Liver (tissue), 9 donors: ENCODE results near the gene SRSF12. TPM values are rescaled to one million over a fixed set of nuclear protein-coding genes. Genes with fewer than 3 reads are reported as not detected.

ENCODE experiments used
- DNase-seq: peaks from one replicate; pipeline ENCODE4 v3.0.0-alpha.2; 2017; ENCODE audit warnings: low spot score
- H3K27ac ChIP-seq, 2 donors: one replicate each; pipeline ENCODE4 v1.7.0; 2013; ENCODE audit warnings: inconsistent platforms in 2 of 2, low read length in 2 of 2, control low read depth in 1 of 2, low read depth in 1 of 2, mild to moderate bottlenecking in 1 of 2
- H3K27me3 ChIP-seq, 4 donors: one replicate each; pipeline versions ENCODE4 v1.6.1 to v1.7.0; 2013; ENCODE audit warnings: low read length in 3 of 4, inconsistent platforms in 1 of 4, mild to moderate bottlenecking in 1 of 4, moderate library complexity in 1 of 4; ENCODE audit not compliant: control insufficient read depth in 4 of 4, insufficient read depth in 4 of 4
- H3K36me3 ChIP-seq, 4 donors: one replicate each; pipeline versions ENCODE4 v1.6.1 to v1.7.0; 2013; ENCODE audit warnings: low read length in 3 of 4, mild to moderate bottlenecking in 3 of 4, low read depth in 1 of 4, moderate library complexity in 1 of 4; ENCODE audit not compliant: control insufficient read depth in 4 of 4, insufficient read depth in 3 of 4
- H3K4me1 ChIP-seq, 4 donors: one replicate each; pipeline versions ENCODE4 v1.6.1 to v1.7.0; 2013; ENCODE audit warnings: low read length in 3 of 4, mild to moderate bottlenecking in 3 of 4, moderate library complexity in 1 of 4; ENCODE audit not compliant: control insufficient read depth in 4 of 4, insufficient read depth in 4 of 4
- H3K4me3 ChIP-seq, 3 donors: one replicate each; pipeline versions ENCODE4 v1.6.1 to v1.7.0; 2013; ENCODE audit warnings: low read length in 3 of 3, control low read depth in 1 of 3, low read depth in 1 of 3, mild to moderate bottlenecking in 1 of 3
- H3K9ac ChIP-seq, 2 donors: one replicate each; pipeline ENCODE4 v1.7.0; 2013; ENCODE audit warnings: low read length in 2 of 2, mild to moderate bottlenecking in 2 of 2, moderate library complexity in 2 of 2, control low read depth in 1 of 2, low read depth in 1 of 2
- H3K9me3 ChIP-seq, 4 donors: one replicate each; pipeline versions ENCODE4 v1.6.1 to v1.7.0; 2013; ENCODE audit warnings: low read length in 3 of 4; ENCODE audit not compliant: control insufficient read depth in 4 of 4
- ATF3 ChIP-seq: IDR thresholded peaks from 2 replicates; pipeline ENCODE4 v1.6.1; 2016; ENCODE audit warnings: antibody characterized with exemption
- EGR1 ChIP-seq, 2 donors: IDR thresholded peaks; 2 replicates each; pipeline ENCODE4 v1.6.1; 2016 to 2018; ENCODE audit warnings: antibody characterized with exemption in 2 of 2, low read depth in 2 of 2
- FOXA1 ChIP-seq: IDR thresholded peaks from 2 replicates; pipeline ENCODE4 v1.6.1; 2016; ENCODE audit warnings: antibody characterized with exemption
- FOXA2 ChIP-seq: IDR thresholded peaks from 2 replicates; pipeline ENCODE4 v1.6.1; 2016; ENCODE audit warnings: antibody characterized with exemption
- GABPA ChIP-seq, 2 donors: IDR thresholded peaks in 1 of 2; conservative IDR thresholded peaks in 1 of 2; 2 replicates each; pipeline ENCODE4 v1.6.1; 2016; ENCODE audit warnings: antibody characterized with exemption in 2 of 2, mild to moderate bottlenecking in 1 of 2, moderate library complexity in 1 of 2
- HNF4A ChIP-seq, 2 donors: conservative IDR thresholded peaks; 2 replicates each; pipeline ENCODE4 v1.6.1; 2016; ENCODE audit warnings: antibody characterized with exemption in 2 of 2, mild to moderate bottlenecking in 2 of 2
- HNF4G ChIP-seq: IDR thresholded peaks from 2 replicates; pipeline ENCODE4 v1.6.1; 2016; ENCODE audit warnings: antibody characterized with exemption
- JUND ChIP-seq, 2 donors: IDR thresholded peaks; 2 replicates each; pipeline ENCODE4 v1.6.1; 2016; ENCODE audit warnings: antibody characterized with exemption in 2 of 2
- MAX ChIP-seq: IDR thresholded peaks from 2 replicates; pipeline ENCODE4 v1.6.1; 2016; ENCODE audit warnings: antibody characterized with exemption
- NR2F2 ChIP-seq: IDR thresholded peaks from 2 replicates; pipeline ENCODE4 v1.6.1; 2016; ENCODE audit warnings: antibody characterized with exemption
- RAD21 ChIP-seq, 2 donors: IDR thresholded peaks; 2 replicates each; pipeline ENCODE4 v1.6.1; 2016; ENCODE audit warnings: antibody characterized with exemption in 2 of 2, mild to moderate bottlenecking in 2 of 2
- RXRA ChIP-seq, 2 donors: IDR thresholded peaks; 2 replicates each; pipeline ENCODE4 v1.6.1; 2017 to 2018; ENCODE audit warnings: antibody characterized with exemption in 2 of 2, mild to moderate bottlenecking in 1 of 2
- SP1 ChIP-seq: IDR thresholded peaks from 2 replicates; pipeline ENCODE4 v1.6.1; 2018; ENCODE audit warnings: antibody characterized with exemption, mild to moderate bottlenecking
- TAF1 ChIP-seq: conservative IDR thresholded peaks from 2 replicates; pipeline ENCODE4 v1.6.1; 2016; ENCODE audit warnings: antibody characterized with exemption, mild to moderate bottlenecking
- YY1 ChIP-seq: IDR thresholded peaks from 2 replicates; pipeline ENCODE4 v1.6.1; 2016; ENCODE audit warnings: antibody characterized with exemption, mild to moderate bottlenecking
- WGBS: extraction: QIAGEN DNeasy Blood & Tissue Kit; methylation state at CpG from one replicate; pipeline ENCODE4 v1.1.7; 2013; 5-methylcytosine and 5-hydroxymethylcytosine counted together
- polyA plus RNA-seq, 2 donors: library from polyadenylated mRNA; stranded (reverse) in 1 of 2; unstranded in 1 of 2; fragments of 200-250 nt in 1 of 2; fragments of >200 nt in 1 of 2; fragmentation: Nextera tagmentation in 1 of 2; extraction: Ambion mirVana in 1 of 2; gene quantifications; one replicate each; pipeline versions ENCODE4 v1.2.1 to v1.2.3, GENCODE V29; 2013 to 2015
- total RNA-seq, 2 donors: library from RNA; depleted of rRNA; stranded (reverse); fragments of >200 nt; gene quantifications; one replicate each; pipeline ENCODE4 v1.2.3, GENCODE V29; 2014
- TF ChIP-seq, protein P1 (sequence below): IDR thresholded peaks from 2 replicates; pipeline ENCODE4 v1.6.1; 2016; ENCODE audit warnings: antibody characterized with exemption, mild to moderate bottlenecking
- TF ChIP-seq, protein P2 (sequence below): fragments of 150-350 bp; IDR thresholded peaks from 2 replicates; pipeline ENCODE4 v1.5.1; 2017; ENCODE audit warnings: improper control_type of control experiment, low read depth, low read length; ENCODE audit not compliant: missing input control
- TF ChIP-seq, protein P3 (sequence below): IDR thresholded peaks from 2 replicates; pipeline ENCODE4 v1.6.1; 2016; ENCODE audit warnings: antibody characterized with exemption
- donor health status: healthy.
- donor health status: healthy.
- donor health status: healthy.
- donor health status: healthy.
- donor health status: healthy.

Gene SRSF12
- total and polyA plus RNA-seq, 4 donors, result 0.17 to 1.0 (median 0.39) TPM

GRCh38 chr6:89048985-89049384 lies 68.9 kb downstream of the SRSF12 start:
- H3K27me3 ChIP-seq, result no peaks in the 10 kb centered on the region
- H3K9ac ChIP-seq, result no peak overlapping the region
- DNase-seq, result no peak
- H3K9me3 ChIP-seq, result no peaks in the 10 kb centered on the region
- no peaks in the 10 kb centered on the region for H3K36me3 ChIP-seq
- H3K4me1 ChIP-seq, result peaks cover 4 to 13% (median 7%) of the 10 kb centered on the region in 4 donors
- no peak for TF ChIP-seq HNF4A (conservative IDR thresholded peaks at IDR 0.05)
- TF ChIP-seq, protein P1, sequence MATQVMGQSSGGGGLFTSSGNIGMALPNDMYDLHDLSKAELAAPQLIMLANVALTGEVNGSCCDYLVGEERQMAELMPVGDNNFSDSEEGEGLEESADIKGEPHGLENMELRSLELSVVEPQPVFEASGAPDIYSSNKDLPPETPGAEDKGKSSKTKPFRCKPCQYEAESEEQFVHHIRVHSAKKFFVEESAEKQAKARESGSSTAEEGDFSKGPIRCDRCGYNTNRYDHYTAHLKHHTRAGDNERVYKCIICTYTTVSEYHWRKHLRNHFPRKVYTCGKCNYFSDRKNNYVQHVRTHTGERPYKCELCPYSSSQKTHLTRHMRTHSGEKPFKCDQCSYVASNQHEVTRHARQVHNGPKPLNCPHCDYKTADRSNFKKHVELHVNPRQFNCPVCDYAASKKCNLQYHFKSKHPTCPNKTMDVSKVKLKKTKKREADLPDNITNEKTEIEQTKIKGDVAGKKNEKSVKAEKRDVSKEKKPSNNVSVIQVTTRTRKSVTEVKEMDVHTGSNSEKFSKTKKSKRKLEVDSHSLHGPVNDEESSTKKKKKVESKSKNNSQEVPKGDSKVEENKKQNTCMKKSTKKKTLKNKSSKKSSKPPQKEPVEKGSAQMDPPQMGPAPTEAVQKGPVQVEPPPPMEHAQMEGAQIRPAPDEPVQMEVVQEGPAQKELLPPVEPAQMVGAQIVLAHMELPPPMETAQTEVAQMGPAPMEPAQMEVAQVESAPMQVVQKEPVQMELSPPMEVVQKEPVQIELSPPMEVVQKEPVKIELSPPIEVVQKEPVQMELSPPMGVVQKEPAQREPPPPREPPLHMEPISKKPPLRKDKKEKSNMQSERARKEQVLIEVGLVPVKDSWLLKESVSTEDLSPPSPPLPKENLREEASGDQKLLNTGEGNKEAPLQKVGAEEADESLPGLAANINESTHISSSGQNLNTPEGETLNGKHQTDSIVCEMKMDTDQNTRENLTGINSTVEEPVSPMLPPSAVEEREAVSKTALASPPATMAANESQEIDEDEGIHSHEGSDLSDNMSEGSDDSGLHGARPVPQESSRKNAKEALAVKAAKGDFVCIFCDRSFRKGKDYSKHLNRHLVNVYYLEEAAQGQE, result no peak
- TF ChIP-seq, protein P2, sequence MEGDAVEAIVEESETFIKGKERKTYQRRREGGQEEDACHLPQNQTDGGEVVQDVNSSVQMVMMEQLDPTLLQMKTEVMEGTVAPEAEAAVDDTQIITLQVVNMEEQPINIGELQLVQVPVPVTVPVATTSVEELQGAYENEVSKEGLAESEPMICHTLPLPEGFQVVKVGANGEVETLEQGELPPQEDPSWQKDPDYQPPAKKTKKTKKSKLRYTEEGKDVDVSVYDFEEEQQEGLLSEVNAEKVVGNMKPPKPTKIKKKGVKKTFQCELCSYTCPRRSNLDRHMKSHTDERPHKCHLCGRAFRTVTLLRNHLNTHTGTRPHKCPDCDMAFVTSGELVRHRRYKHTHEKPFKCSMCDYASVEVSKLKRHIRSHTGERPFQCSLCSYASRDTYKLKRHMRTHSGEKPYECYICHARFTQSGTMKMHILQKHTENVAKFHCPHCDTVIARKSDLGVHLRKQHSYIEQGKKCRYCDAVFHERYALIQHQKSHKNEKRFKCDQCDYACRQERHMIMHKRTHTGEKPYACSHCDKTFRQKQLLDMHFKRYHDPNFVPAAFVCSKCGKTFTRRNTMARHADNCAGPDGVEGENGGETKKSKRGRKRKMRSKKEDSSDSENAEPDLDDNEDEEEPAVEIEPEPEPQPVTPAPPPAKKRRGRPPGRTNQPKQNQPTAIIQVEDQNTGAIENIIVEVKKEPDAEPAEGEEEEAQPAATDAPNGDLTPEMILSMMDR, result no peak
- no peak for TF ChIP-seq ATF3
- no peak for TF ChIP-seq FOXA2
- no peak for TF ChIP-seq JUND (IDR thresholded peaks at IDR 0.05)
- no peak for TF ChIP-seq SP1
- TF ChIP-seq NR2F2, result no peak
- no peak for TF ChIP-seq EGR1 (IDR thresholded peaks at IDR 0.05; ENCODE audit: low read depth in 2 of 2)
- TF ChIP-seq FOXA1, result no peak
- TF ChIP-seq GABPA (IDR thresholded peaks at IDR 0.05 in 1 of 2, conservative IDR thresholded peaks at IDR 0.05 in 1 of 2), result no peak
- no peak for TF ChIP-seq MAX
- TF ChIP-seq RXRA (IDR thresholded peaks at IDR 0.05), result no peak
- no peak for TF ChIP-seq RAD21 (IDR thresholded peaks at IDR 0.05)
- TF ChIP-seq HNF4G, result no peak
- no peak for TF ChIP-seq TAF1
- TF ChIP-seq, protein P3, sequence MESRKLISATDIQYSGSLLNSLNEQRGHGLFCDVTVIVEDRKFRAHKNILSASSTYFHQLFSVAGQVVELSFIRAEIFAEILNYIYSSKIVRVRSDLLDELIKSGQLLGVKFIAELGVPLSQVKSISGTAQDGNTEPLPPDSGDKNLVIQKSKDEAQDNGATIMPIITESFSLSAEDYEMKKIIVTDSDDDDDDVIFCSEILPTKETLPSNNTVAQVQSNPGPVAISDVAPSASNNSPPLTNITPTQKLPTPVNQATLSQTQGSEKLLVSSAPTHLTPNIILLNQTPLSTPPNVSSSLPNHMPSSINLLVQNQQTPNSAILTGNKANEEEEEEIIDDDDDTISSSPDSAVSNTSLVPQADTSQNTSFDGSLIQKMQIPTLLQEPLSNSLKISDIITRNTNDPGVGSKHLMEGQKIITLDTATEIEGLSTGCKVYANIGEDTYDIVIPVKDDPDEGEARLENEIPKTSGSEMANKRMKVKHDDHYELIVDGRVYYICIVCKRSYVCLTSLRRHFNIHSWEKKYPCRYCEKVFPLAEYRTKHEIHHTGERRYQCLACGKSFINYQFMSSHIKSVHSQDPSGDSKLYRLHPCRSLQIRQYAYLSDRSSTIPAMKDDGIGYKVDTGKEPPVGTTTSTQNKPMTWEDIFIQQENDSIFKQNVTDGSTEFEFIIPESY, result no peak
- TF ChIP-seq YY1, result no peak
- WGBS, result 94% methylated on average over 1 of the region's 1 CpG
- H3K27ac ChIP-seq, result no peak overlapping the region
- no peak overlapping the region for H3K4me3 ChIP-seq
